Astrocyte (in vitro differentiated cells and primary cell): Measurements from ENCODE around the gene RETREG3. TPM values are rescaled to one million over a fixed set of nuclear protein-coding genes. Genes with fewer than 3 reads are reported as not detected.

Source experiments
- DNase-seq: peaks from one replicate; pipeline ENCODE4 v3.0.0-alpha.2; 2010; ENCODE audit warnings: low read depth
- FAIRE-seq: peaks from 2 replicates; lab custom pipeline; 2011; peaks lifted over from hg19 to GRCh38; lab: Jason Lieb, UNC
- H2AFZ ChIP-seq: 2 replicates; pipeline ENCODE4 v1.6.0; 2012; ENCODE audit warnings: low read depth, low read length, inconsistent platforms
- H3K27ac ChIP-seq: 2 replicates; pipeline ENCODE4 v1.5.1; 2011; ENCODE audit warnings: low read depth, low read length, inconsistent platforms
- H3K27me3 ChIP-seq: 2 replicates; pipeline ENCODE4 v1.6.0; 2011; ENCODE audit warnings: low read length, inconsistent platforms; ENCODE audit not compliant: insufficient read depth
- H3K36me3 ChIP-seq: 2 replicates; pipeline ENCODE4 v1.5.1; 2011; ENCODE audit warnings: low read length, inconsistent platforms; ENCODE audit not compliant: insufficient read depth
- H3K4me1 ChIP-seq: 2 replicates; pipeline ENCODE4 v1.5.1; 2011; ENCODE audit warnings: low read length, inconsistent platforms; ENCODE audit not compliant: insufficient read depth
- H3K4me2 ChIP-seq: 2 replicates; pipeline ENCODE4 v1.6.0; 2012; ENCODE audit warnings: low read length, inconsistent platforms
- H3K4me3 ChIP-seq: 2 replicates; pipeline ENCODE4 v1.5.1; 2011; ENCODE audit warnings: low read depth, mild to moderate bottlenecking, low read length, inconsistent platforms; ENCODE audit not compliant: insufficient read depth
- H3K79me2 ChIP-seq: 2 replicates; pipeline ENCODE4 v1.6.0; 2012; ENCODE audit warnings: mild to moderate bottlenecking, low read length, inconsistent platforms; ENCODE audit not compliant: insufficient read depth
- H3K9ac ChIP-seq: 2 replicates; pipeline ENCODE4 v1.6.0; 2012; ENCODE audit warnings: mild to moderate bottlenecking, low read length, inconsistent platforms
- H3K9me3 ChIP-seq: 2 replicates; pipeline ENCODE4 v1.5.1; 2012; ENCODE audit warnings: low read depth, mild to moderate bottlenecking, low read length, inconsistent platforms; ENCODE audit not compliant: insufficient read depth
- H4K20me1 ChIP-seq: 2 replicates; pipeline ENCODE4 v1.6.0; 2012; ENCODE audit warnings: low read length, inconsistent platforms; ENCODE audit not compliant: insufficient read depth
- H3K27ac Mint-ChIP-seq: one replicate; pipeline ENCODE4 v1.8.0; 2021; ENCODE audit warnings: mild to moderate bottlenecking, mixed read lengths; ENCODE audit not compliant: unreplicated experiment
- H3K27me3 Mint-ChIP-seq: one replicate; pipeline ENCODE4 v1.8.0; 2021; ENCODE audit warnings: low read depth, mixed read lengths; ENCODE audit not compliant: unreplicated experiment
- H3K36me3 Mint-ChIP-seq: one replicate; pipeline ENCODE4 v1.8.0; 2021; ENCODE audit warnings: low read depth, mixed read lengths; ENCODE audit not compliant: unreplicated experiment
- H3K4me1 Mint-ChIP-seq: one replicate; pipeline ENCODE4 v1.8.0; 2021; ENCODE audit warnings: low read depth, mixed read lengths; ENCODE audit not compliant: unreplicated experiment
- H3K4me3 Mint-ChIP-seq: one replicate; pipeline ENCODE4 v1.8.0; 2021; ENCODE audit warnings: mild to moderate bottlenecking, moderate library complexity, mixed read lengths; ENCODE audit not compliant: unreplicated experiment
- H3K9me3 Mint-ChIP-seq: one replicate; pipeline ENCODE4 v1.8.0; 2021; ENCODE audit warnings: mild to moderate bottlenecking, mixed read lengths; ENCODE audit not compliant: unreplicated experiment
- EZH2 ChIP-seq: IDR thresholded peaks from 2 replicates; pipeline ENCODE4 v1.6.1; 2012; ENCODE audit warnings: mild to moderate bottlenecking, low read length, inconsistent platforms; ENCODE audit not compliant: insufficient read depth
- total RNA-seq: library from RNA; stranded (reverse); gene quantifications from 2 replicates; pipeline ENCODE4 v1.2.1, GENCODE V29; 2021
- TF ChIP-seq, protein P1 (sequence below): IDR thresholded peaks from 2 replicates; pipeline ENCODE4 v1.5.1; 2011; ENCODE audit warnings: low read depth, mild to moderate bottlenecking, inconsistent platforms, low read length, moderate library complexity; ENCODE audit not compliant: insufficient read depth

Gene RETREG3
- total RNA-seq, 1 donor from 2014 or later, result 54.3 TPM

- H3K36me3 ChIP-seq, result peaks cover 35% of the 10 kb centered on the region
- H3K4me3 ChIP-seq, result peak within 1 kb of the TSS; percentile 77
- H3K4me1 ChIP-seq, result peaks cover 39% of the 10 kb centered on the region
- peak within 1 kb of the TSS; percentile 84 for H3K9ac ChIP-seq
- DNase-seq (peak; percentile 59), FAIRE-seq (no peak)
- peak within 1 kb of the TSS; percentile 89 for H3K4me2 ChIP-seq
- Mint-ChIP-seq H3K27me3 (no peaks in the 10 kb centered on the region), H3K4me3 (peak within 1 kb of the TSS; percentile 96), H3K36me3 (peaks cover 23% of the 10 kb centered on the region), H3K4me1 (peaks cover 20% of the 10 kb centered on the region), H3K27ac (peak within 1 kb of the TSS; percentile 81), H3K9me3 (no peaks in the 10 kb centered on the region)
- H3K9me3 ChIP-seq, result no peaks in the 10 kb centered on the region
- peak within 1 kb of the TSS; percentile 72 for H2AFZ ChIP-seq
- no peaks in the 10 kb centered on the region for H3K27me3 ChIP-seq
- H3K27ac ChIP-seq, result peak within 1 kb of the TSS; percentile 64
- peaks cover 70% of the 10 kb centered on the region for H3K79me2 ChIP-seq
- peaks cover 24% of the 10 kb centered on the region for H4K20me1 ChIP-seq
- TF ChIP-seq, protein P1, sequence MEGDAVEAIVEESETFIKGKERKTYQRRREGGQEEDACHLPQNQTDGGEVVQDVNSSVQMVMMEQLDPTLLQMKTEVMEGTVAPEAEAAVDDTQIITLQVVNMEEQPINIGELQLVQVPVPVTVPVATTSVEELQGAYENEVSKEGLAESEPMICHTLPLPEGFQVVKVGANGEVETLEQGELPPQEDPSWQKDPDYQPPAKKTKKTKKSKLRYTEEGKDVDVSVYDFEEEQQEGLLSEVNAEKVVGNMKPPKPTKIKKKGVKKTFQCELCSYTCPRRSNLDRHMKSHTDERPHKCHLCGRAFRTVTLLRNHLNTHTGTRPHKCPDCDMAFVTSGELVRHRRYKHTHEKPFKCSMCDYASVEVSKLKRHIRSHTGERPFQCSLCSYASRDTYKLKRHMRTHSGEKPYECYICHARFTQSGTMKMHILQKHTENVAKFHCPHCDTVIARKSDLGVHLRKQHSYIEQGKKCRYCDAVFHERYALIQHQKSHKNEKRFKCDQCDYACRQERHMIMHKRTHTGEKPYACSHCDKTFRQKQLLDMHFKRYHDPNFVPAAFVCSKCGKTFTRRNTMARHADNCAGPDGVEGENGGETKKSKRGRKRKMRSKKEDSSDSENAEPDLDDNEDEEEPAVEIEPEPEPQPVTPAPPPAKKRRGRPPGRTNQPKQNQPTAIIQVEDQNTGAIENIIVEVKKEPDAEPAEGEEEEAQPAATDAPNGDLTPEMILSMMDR, result no peak
- no peak for TF ChIP-seq EZH2
Observed at GRCh38 chr17:42566883-42567573, 42.1 kb downstream of the RETREG3 start, which contains the start of gene MLX. MLX (plus strand) TSS chr17:42567100; CDS start chr17:42567125, 25 bp downstream.

DNA sequence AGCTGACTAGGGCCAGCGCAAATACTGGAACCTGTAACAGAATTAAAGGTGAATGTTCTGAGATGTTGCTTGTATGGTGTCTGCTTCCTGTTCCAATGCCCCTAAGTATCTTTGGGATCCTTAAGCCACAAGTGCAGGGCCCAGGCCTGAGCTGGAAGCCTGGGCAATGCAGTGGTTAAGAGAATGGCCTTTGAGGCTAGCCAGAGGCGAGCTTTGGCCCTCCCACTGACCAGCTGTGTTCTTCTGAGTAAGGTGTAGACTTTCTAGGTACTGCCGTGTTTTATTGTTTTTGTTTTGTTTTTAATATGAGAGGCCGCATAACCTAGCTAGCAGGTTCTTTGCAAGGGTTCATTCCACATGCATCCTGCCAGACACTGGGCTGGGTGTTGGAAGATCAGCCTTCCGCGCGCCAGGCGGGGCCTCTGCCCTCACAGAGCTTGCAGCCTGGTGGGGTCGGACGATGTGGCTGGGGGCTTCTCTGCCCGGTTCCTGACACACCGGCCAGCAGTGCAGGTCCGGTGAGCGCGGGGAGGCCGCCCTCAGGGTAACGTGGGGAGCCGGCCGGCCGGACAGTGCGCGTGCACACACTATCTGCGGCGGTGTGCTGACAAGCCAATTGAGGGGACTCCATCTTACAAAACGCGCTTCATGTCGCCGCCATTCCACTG, 42.8 kb downstream of the RETREG3 start:
- peaks cover 22% of the 10 kb centered on the region for H3K4me1 Mint-ChIP-seq
- peaks cover 70% of the 10 kb centered on the region for H3K79me2 ChIP-seq
- peaks cover 37% of the 10 kb centered on the region for H3K4me1 ChIP-seq
- H3K4me3 Mint-ChIP-seq, result peak overlapping the region; percentile 96
- peak overlapping the region; percentile 63 for H3K27ac ChIP-seq
- no peaks in the 10 kb centered on the region for H3K27me3 Mint-ChIP-seq
- no peaks in the 10 kb centered on the region for H3K9me3 ChIP-seq
- FAIRE-seq (no peak), DNase-seq (no peak)
- peak overlapping the region; percentile 89 for H3K4me2 ChIP-seq
- H3K27me3 ChIP-seq, result no peaks in the 10 kb centered on the region
- H3K9ac ChIP-seq, result peak overlapping the region; percentile 84
- peaks cover 23% of the 10 kb centered on the region for H3K36me3 Mint-ChIP-seq
- peak overlapping the region; percentile 72 for H2AFZ ChIP-seq
- peaks cover 31% of the 10 kb centered on the region for H3K36me3 ChIP-seq
- peak overlapping the region; percentile 77 for H3K4me3 ChIP-seq
- no peaks in the 10 kb centered on the region for H3K9me3 Mint-ChIP-seq
- H3K27ac Mint-ChIP-seq, result no peak overlapping the region
- peaks cover 17% of the 10 kb centered on the region for H4K20me1 ChIP-seq
- no peak for TF ChIP-seq EZH2
- TF ChIP-seq, protein P1, result no peak
